GM15510 (cell line): ENCODE results near the gene PKN3.

Experiments used
- POLR2A ChIP-seq: IDR thresholded peaks from 3 replicates; pipeline ENCODE4 v1.6.1; 2011; ENCODE audit warnings: borderline replicate concordance; ENCODE audit not compliant: insufficient read length; ENCODE audit errors: extremely low read depth

The PKN3 gene

DNA sequence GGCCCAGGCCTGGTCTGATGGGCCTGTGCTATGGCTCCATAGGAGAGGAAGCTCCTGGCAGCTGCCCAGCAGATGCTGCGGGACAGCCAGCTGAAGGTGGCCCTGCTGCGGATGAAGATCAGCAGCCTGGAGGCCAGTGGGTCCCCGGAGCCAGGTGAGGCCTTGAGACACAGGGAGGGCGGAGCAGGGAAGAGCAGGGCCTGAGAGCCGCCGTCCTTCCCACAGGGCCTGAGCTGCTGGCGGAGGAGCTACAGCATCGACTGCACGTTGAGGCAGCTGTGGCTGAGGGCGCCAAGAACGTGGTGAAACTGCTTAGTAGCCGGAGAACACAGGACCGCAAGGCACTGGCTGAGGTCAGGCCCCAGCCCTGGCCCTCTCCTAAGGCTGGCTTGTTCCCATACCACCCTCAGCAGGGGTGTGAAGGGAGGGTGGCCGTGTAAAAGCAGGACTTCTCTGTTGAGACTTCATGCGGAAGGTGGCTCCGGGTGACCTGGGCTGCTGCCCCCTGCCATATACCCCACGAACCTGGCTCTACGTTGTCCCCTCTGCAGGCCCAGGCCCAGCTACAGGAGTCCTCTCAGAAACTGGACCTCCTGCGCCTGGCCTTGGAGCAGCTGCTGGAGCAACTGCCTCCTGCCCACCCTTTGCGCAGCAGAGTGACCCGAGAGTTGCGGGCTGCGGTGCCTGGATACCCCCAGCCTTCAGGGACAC lies 4.5 kb downstream of the PKN3 start:
- no peak for TF ChIP-seq POLR2A

DNA sequence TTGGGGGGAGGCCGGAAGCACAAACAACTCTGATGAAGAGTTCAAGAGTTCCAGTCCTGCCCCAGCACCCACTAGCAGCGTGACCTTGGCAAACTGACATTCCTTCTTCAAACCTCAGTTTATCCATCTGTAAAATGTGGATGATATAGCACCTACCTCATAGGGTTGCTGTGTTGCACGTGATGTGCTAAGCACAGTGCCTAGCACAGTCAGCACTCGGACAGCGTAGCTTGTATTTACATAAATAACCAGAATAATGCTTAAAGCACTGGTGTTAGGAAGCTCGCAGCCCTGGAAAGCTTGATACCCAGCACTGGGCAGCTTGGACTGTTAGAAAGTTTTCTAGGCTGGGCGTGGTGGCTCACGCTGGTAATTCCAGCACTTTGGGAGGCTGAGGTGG lies 5.1 kb downstream of the PKN3 start:
- no peak for TF ChIP-seq POLR2A

DNA sequence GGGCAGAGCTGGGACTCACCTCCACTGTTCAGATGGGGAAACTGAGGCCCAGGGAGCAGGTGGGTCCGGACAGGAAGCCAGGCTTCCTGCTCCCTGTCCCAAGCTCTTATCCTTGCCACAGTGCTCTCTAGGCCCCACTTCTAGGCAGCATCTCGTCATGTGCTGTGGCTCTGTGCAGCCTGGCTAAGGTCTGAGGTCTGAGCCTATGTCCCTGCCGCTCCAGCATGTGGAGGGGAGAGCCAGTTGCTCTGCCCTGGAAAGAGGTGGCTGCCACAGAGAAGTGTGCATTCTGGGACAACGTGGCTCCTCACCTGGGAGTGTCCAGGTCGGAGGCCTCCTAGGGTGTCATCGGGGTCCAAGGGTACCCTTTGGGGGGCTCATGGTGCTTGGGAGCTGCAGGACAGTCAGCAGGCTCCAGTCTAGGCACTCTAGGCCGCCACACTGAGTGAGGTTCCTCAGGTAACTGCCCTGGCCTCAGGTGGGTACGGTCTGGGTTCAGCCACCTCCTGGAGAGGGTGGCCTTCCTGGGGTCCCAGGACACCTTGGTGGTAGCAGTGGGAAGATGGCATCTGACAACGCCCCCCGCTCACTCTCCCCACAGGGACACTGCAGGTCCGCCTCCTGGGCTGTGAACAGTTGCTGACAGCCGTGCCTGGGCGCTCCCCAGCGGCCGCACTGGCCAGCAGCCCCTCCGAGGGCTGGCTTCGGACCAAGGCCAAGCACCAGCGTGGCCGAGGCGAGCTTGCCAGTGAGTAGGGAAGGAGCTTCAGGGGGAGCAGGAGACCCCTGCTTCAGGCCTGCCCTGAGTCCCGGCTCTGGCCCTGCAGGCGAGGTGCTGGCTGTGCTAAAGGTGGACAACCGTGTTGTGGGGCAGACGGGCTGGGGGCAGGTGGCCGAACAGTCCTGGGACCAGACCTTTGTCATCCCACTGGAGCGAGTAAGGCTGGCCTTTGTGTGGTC lies 10.4 kb downstream of the PKN3 start:
- TF ChIP-seq POLR2A = no peak

DNA sequence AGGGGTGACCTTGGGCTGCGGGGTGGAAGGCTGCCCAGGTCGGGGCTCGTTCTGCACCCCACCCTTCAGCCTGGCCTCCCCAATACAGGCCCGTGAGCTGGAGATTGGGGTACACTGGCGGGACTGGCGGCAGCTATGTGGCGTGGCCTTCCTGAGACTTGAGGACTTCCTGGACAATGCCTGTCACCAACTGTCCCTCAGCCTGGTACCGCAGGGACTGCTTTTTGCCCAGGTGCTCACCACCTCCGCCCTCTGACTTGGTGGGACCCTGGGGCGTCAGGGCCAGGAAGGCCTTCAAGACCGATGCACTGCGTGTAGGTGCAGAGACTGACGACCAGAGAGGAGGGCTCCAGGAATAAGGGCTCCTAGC lies 11.1 kb downstream of the PKN3 start:
- no peak for TF ChIP-seq POLR2A

DNA sequence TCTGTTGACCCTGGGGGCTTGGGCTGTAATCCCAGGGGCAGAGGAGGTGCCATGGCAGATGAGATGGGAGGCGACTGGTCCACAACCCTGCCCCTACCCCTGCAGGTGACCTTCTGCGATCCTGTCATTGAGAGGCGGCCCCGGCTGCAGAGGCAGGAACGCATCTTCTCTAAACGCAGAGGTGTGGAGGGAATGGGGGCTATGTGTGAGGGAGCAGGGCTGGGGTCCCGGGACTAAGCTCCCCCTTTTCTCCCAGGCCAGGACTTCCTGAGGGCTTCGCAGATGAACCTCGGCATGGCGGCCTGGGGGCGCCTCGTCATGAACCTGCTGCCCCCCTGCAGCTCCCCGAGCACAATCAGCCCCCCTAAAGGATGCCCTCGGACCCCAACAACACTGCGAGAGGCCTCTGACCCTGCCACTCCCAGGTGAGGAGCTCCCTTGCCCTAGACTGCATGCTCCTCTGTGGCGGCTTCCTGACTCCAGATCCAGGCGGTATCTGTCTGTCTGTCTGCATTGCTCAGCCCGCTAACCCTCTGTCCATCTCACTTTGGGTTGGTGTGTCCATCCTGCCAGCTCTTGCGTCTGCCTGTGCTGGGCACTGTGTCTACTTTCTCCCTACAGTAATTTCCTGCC lies 11.8 kb downstream of the PKN3 start:
- no peak for TF ChIP-seq POLR2A

DNA sequence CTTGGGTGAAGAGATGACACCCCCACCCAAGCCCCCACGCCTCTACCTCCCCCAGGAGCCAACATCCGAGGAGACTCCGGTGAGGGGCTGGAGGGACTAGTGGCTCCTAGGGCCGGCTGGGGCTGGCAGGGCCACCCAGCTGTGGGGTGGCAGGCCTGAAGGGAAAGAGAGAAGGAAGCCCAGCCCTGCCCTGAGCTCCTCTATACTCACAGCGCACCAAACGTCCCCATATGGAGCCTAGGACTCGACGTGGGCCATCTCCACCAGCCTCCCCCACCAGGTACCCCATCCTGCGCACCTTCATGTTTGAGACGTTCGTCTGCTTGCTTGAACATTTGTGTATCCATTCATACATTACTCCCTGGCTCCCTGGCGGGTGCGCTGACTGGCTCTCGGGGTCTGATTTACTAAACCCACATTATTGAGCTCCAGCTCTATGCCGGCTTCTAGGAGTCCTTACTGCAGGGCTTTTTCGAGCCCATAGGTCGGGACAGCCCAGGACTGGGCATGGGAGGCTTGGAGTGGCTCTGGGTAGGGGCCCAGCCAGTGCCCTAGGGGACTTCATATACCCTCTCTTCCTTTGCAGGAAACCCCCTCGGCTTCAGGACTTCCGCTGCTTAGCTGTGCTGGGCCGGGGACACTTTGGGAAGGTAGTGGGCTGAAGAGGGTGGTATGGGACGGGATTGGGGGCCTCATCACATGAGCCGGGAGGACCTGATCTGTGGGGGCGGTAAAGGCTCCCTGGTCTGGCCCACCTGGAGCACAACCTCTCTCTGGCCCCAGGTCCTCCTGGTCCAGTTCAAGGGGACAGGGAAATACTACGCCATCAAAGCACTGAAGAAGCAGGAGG lies 12.5 kb downstream of the PKN3 start:
- TF ChIP-seq POLR2A = no peak

DNA sequence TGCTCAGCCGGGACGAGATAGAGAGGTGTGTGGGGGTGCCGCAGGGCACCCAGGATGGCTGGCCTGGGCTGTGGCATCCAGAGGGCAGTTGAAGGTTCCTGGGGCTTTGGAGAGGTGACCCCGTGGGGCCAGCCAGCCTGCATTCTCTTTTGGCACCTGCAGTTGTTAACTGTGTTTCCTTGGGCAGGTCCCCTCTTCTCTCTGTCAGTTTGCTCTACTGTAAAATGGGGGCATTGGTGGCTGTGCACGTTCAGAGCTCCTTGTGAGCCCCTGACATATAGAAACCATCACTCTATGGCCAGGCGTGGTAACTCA lies 13.1 kb downstream of the PKN3 start:
- TF ChIP-seq POLR2A = no peak

DNA sequence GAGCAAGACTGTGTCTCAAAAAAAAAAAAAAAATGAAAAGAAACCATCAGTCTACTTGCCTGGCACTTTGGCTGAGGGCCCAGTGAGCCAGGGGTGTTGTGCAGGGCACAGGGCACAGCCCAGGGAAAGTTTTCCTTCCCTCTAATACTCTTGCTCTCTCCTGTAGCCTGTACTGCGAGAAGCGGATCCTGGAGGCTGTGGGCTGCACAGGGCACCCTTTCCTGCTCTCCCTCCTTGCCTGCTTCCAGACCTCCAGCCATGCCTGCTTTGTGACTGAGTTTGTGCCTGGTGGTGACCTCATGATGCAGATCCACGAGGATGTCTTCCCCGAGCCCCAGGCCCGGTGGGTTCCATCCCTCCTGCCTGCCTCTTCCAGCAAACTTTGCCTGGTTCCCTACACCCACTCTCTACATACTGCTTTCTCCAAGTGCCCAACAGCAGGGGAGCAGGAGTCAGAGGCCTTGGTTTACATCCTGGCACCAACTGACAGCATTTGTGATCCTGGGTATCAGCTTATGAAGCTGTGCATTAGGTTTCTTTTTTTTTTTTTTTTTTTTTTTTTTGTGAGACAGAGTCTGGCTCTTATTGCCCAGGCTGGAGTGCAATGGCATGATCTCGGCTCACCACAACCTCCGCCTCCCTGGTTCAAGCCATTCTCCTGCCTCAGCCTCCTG lies 14.4 kb downstream of the PKN3 start:
- no peak for TF ChIP-seq POLR2A

DNA sequence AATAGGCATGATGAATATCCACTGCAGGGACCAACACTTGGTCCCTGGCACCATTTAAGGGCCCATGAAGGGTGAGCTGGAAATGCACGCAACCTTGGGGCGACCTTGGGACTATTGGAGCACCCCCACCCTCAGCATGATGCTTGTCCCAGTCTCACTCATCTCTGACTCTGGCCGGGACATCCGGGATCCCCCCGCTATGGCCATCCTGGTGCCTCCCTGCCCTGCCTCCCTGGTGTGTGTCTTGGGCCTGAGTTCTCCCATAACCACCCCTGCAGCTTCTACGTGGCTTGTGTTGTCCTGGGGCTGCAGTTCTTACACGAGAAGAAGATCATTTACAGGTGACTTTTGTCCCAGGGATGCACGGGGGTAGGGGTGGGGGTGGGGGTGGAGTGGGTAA lies 15.7 kb downstream of the PKN3 start:
- TF ChIP-seq POLR2A = peak; percentile 15

DNA sequence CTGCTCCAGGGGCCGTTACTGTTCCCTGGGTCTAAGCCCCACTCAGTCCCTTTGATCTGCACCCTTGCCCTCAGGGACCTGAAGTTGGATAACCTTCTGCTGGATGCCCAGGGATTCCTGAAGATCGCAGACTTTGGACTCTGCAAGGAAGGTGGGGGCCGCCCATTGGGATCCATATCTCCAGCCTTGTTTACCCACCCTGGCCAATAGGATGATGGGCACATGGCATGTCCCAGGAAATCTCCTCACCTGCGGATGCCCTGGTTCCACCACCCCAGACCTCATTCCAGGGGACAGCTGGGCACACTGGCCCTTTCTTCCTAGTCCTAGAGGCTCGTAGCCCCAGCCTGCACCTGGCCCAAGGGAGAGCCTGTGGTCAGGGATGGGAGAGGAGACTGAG lies 16.2 kb downstream of the PKN3 start:
- no peak for TF ChIP-seq POLR2A

DNA sequence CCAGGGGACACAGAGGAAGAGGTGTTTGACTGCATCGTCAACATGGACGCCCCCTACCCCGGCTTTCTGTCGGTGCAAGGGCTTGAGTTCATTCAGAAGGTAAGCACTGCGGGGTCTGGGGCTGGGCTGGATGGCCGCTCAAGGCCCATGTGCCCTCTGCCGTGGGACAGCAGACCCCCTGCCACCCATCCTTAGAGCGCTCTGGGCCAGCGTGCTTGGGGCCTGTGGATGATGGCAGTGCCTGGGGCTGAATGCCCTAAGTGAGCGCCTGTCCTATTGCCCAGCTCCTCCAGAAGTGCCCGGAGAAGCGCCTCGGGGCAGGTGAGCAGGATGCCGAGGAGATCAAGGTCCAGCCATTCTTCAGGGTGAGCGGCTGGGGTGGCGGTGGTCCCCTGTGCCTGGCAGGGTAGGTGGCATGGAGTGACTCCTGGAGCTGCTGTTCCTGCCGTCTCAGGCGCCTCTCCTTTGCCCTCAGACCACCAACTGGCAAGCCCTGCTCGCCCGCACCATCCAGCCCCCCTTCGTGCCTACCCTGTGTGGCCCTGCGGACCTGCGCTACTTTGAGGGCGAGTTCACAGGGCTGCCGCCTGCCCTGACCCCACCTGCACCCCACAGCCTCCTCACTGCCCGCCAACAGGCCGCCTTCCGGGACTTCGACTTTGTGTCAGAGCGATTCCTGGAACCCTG lies 17.8 kb downstream of the PKN3 start:
- TF ChIP-seq POLR2A = no peak

DNA sequence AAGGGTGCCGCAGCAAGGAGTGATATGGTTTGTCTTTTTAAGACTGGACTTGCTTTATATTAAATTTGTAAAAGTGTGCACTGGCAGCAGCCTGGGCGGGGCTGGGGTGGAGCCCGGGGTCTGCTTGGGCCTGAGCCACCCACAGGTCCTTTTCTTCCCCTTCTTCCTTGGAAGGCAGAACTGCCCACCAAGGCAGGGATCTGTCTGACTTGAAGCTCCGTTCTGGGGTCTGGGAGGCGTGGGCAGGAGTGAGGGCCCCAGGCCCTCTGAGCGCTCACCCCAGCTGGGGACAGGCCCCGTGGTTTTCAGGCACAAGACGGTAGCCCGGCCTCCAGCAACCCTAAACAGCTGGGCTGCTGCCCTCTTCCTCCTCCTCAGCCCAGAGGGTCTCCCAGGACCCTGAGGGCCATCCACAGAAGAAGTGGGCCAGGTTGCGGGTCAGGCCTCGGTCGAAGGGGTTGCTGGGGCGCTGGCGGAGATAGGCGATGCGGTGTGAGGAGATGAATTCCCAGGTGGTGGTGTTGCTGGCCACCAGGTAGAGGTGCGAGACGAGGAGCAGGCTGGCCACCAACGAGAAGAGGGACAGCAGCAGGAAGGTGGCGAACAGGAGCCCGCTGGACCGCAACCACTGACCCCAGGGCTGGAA lies 18.7 kb downstream of the PKN3 start:
- TF ChIP-seq POLR2A = no peak

DNA sequence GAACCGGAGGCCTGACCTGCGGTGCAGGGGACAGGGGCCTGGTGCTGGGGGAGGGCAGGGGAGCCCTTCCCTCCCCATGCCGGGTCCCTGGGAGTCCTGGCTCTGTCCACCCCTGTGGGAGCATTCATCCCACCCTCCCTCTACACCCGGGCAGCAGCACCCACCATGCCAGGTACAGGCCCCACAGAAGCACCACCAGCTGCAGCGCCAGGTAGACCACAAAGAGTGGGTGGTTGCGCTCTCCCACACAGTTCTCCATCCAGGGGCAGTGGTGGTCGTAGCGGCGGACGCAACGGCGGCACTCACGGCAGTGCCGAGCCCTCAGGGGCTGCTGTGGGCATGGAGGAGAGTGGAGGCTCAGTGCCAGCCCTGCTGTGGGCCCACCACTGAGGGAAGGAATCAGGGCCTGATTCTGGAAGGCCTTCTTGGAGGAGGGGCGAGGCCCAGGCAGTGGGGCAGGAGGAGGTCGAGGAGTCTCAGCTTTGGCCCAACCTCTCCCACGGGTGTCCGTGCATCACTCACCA lies 19.2 kb downstream of the PKN3 start:
- no peak for TF ChIP-seq POLR2A
